ENCODE results near the gene GPX7. TPM values are rescaled to one million over a fixed set of nuclear protein-coding genes. Genes with fewer than 3 reads are reported as not detected.

The GPX7 gene
- total RNA-seq, 2 experiments from 2014 or later: 29.4 to 31.1 TPM

Other genes with a start within 250 kb of the GPX7 start
- 10 to 100 TPM; 26.1 to 26.5 TPM for gene CC2D1B, start 236.2 kb upstream of the GPX7 start, total RNA-seq
- 10 to 100 TPM; 54.3 to 54.4 TPM for gene ORC1, start 197.9 kb upstream of the GPX7 start, total RNA-seq
- 100 to 1,000 TPM; 114 to 119 TPM for gene PRPF38A, start 197.8 kb upstream of the GPX7 start, total RNA-seq
- 10 to 100 TPM; 56.7 to 58.2 TPM for gene TUT4, start 49.3 kb upstream of the GPX7 start, total RNA-seq
- 10 to 100 TPM; 13.7 to 14.2 TPM for gene SHISAL2A, start 30.8 kb downstream of the GPX7 start, total RNA-seq
- 10 to 100 TPM; 32.5 to 35.7 TPM for gene COA7, start 96.0 kb downstream of the GPX7 start, total RNA-seq
- gene ZYG11B, start 124.1 kb downstream of the GPX7 start, total RNA-seq: 1 to 10 TPM; 9.7 to 9.9 TPM
- under 1 TPM; 0.19 to 0.20 TPM for gene ZYG11A, start 240.4 kb downstream of the GPX7 start, total RNA-seq

All from activated naive CD8-positive, alpha-beta T cell treated with anti-CD3 and anti-CD28 coated beads for 36 hours (primary cell).